GM12872 (cell line): ENCODE measurements around the gene KCTD8.

ENCODE experiments used
- CTCF ChIP-seq: IDR thresholded peaks from 3 replicates; pipeline ENCODE4 v1.5.1; 2011; ENCODE audit warnings: low read depth, mild to moderate bottlenecking, low read length, moderate library complexity; ENCODE audit not compliant: insufficient read depth

Gene KCTD8

GRCh38 chr4:44159991-44160390 is 288.6 kb downstream of the KCTD8 start:
- no peak for TF ChIP-seq CTCF

GRCh38 chr4:44157611-44158277 is 290.9 kb downstream of the KCTD8 start:
- no peak for TF ChIP-seq CTCF

GRCh38 chr4:44150091-44150576 is 298.5 kb downstream of the KCTD8 start:
- no peak for TF ChIP-seq CTCF

- TF ChIP-seq CTCF, result no peak
Observed at GRCh38 chr4:44149282-44149681, 299.3 kb downstream of the KCTD8 start.

GRCh38 chr4:44147571-44148075 is 301.0 kb downstream of the KCTD8 start:
- TF ChIP-seq CTCF, result no peak

GRCh38 chr4:44146516-44146915 is 302.1 kb downstream of the KCTD8 start:
- no peak for TF ChIP-seq CTCF

GRCh38 chr4:44145868-44146267 is 302.7 kb downstream of the KCTD8 start:
- no peak for TF ChIP-seq CTCF

GRCh38 chr4:44132526-44132925 is 316.1 kb downstream of the KCTD8 start:
- TF ChIP-seq CTCF, result no peak
